Fibroblast of skin of scalp (primary cell): ENCODE data around the gene TRIM58. TPM values are rescaled to one million over a fixed set of nuclear protein-coding genes. Genes with fewer than 3 reads are reported as not detected.

Experiments
- DNase-seq: peaks from one replicate; pipeline ENCODE4 v3.0.0-alpha.2; 2013
- polyA plus RNA-seq, 2 experiments: library from polyadenylated mRNA; unstranded; fragments of 120-200 nt; gene quantifications; one replicate each; pipeline ENCODE4 v1.2.1, GENCODE V29; 2013; ENCODE audit not compliant: insufficient read length in 2 of 2

TRIM58 gene
- 0.05 TPM for polyA plus RNA-seq (2013, experiment 1 of 2; ENCODE audit: insufficient read length)
- 0.46 TPM for polyA plus RNA-seq (2013, experiment 2 of 2; ENCODE audit: insufficient read length)

- DNase-seq: no peak
Observed at GRCh38 chr1:247857069-247857984, at the start of gene TRIM58. Gene TRIM58 (plus strand): TSS chr1:247857187. CDS start chr1:247857247, 60 bp downstream.

GRCh38 chr1:247812637-247813036 is 44.4 kb upstream of the TRIM58 start:
- no peak for DNase-seq

- no peak for DNase-seq
Observed at GRCh38 chr1:247822060-247822459, 34.9 kb upstream of the TRIM58 start.

- no peak for DNase-seq
Observed at GRCh38 chr1:247824023-247824422, 33.0 kb upstream of the TRIM58 start, which contains the start of gene OR14A16. Gene OR14A16 (minus strand): TSS chr1:247824119. CDS start chr1:247815729, 8,390 bp downstream.

- DNase-seq: no peak
Observed at GRCh38 chr1:247825362-247825761, 31.6 kb upstream of the TRIM58 start.

- DNase-seq: no peak
Observed at GRCh38 chr1:247829656-247830055, 27.3 kb upstream of the TRIM58 start.

- no peak for DNase-seq
Observed at GRCh38 chr1:247833601-247834000, 23.4 kb upstream of the TRIM58 start.

GRCh38 chr1:247840818-247841217 is 16.2 kb upstream of the TRIM58 start:
- DNase-seq: no peak

GRCh38 chr1:247841796-247842195 is 15.2 kb upstream of the TRIM58 start, which contains the start of gene OR11L1:
Gene OR11L1 (minus strand): TSS chr1:247841896. CDS start chr1:247841896, 0 bp downstream.
- no peak for DNase-seq

- DNase-seq: no peak
Observed at GRCh38 chr1:247843411-247843810, 13.6 kb upstream of the TRIM58 start.

GRCh38 chr1:247845011-247845692 is 11.8 kb upstream of the TRIM58 start:
- no peak for DNase-seq

GRCh38 chr1:247845693-247846017 is 11.3 kb upstream of the TRIM58 start:
- no peak for DNase-seq

GRCh38 chr1:247848346-247848745 is 8.6 kb upstream of the TRIM58 start:
- DNase-seq: no peak

GRCh38 chr1:247849616-247850015 is 7.4 kb upstream of the TRIM58 start:
- DNase-seq: no peak

GRCh38 chr1:247854899-247855545 is 2.0 kb upstream of the TRIM58 start:
- DNase-seq: no peak

- no peak for DNase-seq
Observed at GRCh38 chr1:247855911-247856310, 1.1 kb upstream of the TRIM58 start.

GRCh38 chr1:247857985-247858619 is 1.1 kb downstream of the TRIM58 start:
- no peak for DNase-seq

- no peak for DNase-seq
Observed at GRCh38 chr1:247862756-247863155, 5.8 kb downstream of the TRIM58 start.

GRCh38 chr1:247864644-247865043 is 7.7 kb downstream of the TRIM58 start:
- no peak for DNase-seq

- no peak for DNase-seq
Observed at GRCh38 chr1:247865416-247865815, 8.4 kb downstream of the TRIM58 start.

GRCh38 chr1:247883346-247883745 is 26.4 kb downstream of the TRIM58 start:
- no peak for DNase-seq

- no peak for DNase-seq
Observed at GRCh38 chr1:247884797-247885413, 27.9 kb downstream of the TRIM58 start.
